C4-2B (cell line): ENCODE measurements around the gene GUF1.

Experiments
- ZFX ChIP-seq: fragments of 450-650 bp; IDR thresholded peaks from 2 replicates; pipeline ENCODE4 v1.6.1; 2017
- TF ChIP-seq, protein P1 (sequence below): fragments of 450-650 bp; conservative IDR thresholded peaks from 2 replicates; pipeline ENCODE4 v1.5.1; 2017; ENCODE audit warnings: mild to moderate bottlenecking

DNA sequence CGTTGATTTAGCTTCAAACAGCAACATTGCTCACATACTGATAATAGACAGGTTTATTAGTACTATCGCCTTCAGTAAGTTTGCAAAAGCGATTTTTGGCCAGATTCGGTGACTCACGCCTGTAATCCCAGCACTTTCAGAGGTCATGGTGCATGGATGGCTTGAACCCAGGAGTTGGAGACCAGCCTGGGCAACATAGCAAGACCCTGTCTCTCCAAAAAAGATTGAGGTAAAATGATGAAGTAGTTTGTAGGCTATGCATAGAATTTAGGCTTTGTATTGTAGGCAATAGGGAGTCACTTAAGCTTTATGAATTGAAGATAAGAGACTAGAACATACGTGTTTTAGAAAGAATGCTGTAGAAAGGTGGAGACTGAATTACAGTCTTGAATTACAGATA, 49.3 kb downstream of the GUF1 start:
- TF ChIP-seq, protein P1, sequence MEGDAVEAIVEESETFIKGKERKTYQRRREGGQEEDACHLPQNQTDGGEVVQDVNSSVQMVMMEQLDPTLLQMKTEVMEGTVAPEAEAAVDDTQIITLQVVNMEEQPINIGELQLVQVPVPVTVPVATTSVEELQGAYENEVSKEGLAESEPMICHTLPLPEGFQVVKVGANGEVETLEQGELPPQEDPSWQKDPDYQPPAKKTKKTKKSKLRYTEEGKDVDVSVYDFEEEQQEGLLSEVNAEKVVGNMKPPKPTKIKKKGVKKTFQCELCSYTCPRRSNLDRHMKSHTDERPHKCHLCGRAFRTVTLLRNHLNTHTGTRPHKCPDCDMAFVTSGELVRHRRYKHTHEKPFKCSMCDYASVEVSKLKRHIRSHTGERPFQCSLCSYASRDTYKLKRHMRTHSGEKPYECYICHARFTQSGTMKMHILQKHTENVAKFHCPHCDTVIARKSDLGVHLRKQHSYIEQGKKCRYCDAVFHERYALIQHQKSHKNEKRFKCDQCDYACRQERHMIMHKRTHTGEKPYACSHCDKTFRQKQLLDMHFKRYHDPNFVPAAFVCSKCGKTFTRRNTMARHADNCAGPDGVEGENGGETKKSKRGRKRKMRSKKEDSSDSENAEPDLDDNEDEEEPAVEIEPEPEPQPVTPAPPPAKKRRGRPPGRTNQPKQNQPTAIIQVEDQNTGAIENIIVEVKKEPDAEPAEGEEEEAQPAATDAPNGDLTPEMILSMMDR = no peak
- no peak for TF ChIP-seq ZFX
